Left ventricle myocardium inferior (tissue), 1 donor: ENCODE results near the gene ARL14EPL. TPM values are rescaled to one million over a fixed set of nuclear protein-coding genes. Genes with fewer than 3 reads are reported as not detected.
"Not testable (repeated sequence)": the region's sequence is repeated elsewhere in the genome, so short reads cannot be mapped to it uniquely, and the experiment has no call there.

ENCODE experiments used
- DNase-seq: peaks from one replicate; pipeline ENCODE4 v3.0.0-alpha.2; 2020
- H3K27ac ChIP-seq: fragments of 200-600 bp; replicated peaks from 2 replicates; pipeline ENCODE4 v1.8.0; 2021
- H3K27me3 ChIP-seq: fragments of 200-600 bp; 2 replicates; pipeline ENCODE4 v1.8.0; 2021; ENCODE audit warnings: low read depth
- H3K36me3 ChIP-seq: fragments of 200-600 bp; 2 replicates; pipeline ENCODE4 v1.8.0; 2021
- H3K4me1 ChIP-seq: fragments of 200-600 bp; 2 replicates; pipeline ENCODE4 v1.8.0; 2021
- H3K4me3 ChIP-seq: fragments of 200-600 bp; 2 replicates; pipeline ENCODE4 v1.8.0; 2021; ENCODE audit warnings: mild to moderate bottlenecking, moderate library complexity
- H3K9me3 ChIP-seq: fragments of 200-600 bp; replicated peaks from 2 replicates; pipeline ENCODE4 v1.8.0; 2021
- intact Hi-C: fragments of 100-400 bp; cut with micrococcal nuclease; formaldehyde crosslinking; loops from one replicate; pipeline ENCODE4 v1.11.0; 2022
- total RNA-seq: library from RNA; stranded (reverse); fragmentation: NEBNext Ultra II Directional; extraction: Animal tissue kit (Norgen Biotek cat#: 25700); gene quantifications from one replicate; pipeline ENCODE4 v1.2.1, GENCODE V29; 2021
- TF ChIP-seq, protein P1 (sequence below): fragments of 200-600 bp; IDR thresholded peaks from 2 replicates; pipeline ENCODE4 v1.8.0; 2021; ENCODE audit warnings: antibody characterized with exemption, mild to moderate bottlenecking, borderline replicate concordance
- donor health status: DM: no; HTN: yes; CAD: no; lungs with severe emphysema.

The ARL14EPL gene
- total RNA-seq, 1 donor from 2014 or later, result not detected

GRCh38 chr5:116078199-116078598 lies 45.9 kb downstream of the ARL14EPL start:
- TF ChIP-seq, protein P1, sequence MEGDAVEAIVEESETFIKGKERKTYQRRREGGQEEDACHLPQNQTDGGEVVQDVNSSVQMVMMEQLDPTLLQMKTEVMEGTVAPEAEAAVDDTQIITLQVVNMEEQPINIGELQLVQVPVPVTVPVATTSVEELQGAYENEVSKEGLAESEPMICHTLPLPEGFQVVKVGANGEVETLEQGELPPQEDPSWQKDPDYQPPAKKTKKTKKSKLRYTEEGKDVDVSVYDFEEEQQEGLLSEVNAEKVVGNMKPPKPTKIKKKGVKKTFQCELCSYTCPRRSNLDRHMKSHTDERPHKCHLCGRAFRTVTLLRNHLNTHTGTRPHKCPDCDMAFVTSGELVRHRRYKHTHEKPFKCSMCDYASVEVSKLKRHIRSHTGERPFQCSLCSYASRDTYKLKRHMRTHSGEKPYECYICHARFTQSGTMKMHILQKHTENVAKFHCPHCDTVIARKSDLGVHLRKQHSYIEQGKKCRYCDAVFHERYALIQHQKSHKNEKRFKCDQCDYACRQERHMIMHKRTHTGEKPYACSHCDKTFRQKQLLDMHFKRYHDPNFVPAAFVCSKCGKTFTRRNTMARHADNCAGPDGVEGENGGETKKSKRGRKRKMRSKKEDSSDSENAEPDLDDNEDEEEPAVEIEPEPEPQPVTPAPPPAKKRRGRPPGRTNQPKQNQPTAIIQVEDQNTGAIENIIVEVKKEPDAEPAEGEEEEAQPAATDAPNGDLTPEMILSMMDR, result no peak
- Histone ChIP-seq H3K27ac (no peak overlapping the region), H3K36me3 (peaks cover 8% of the 10 kb centered on the region), H3K4me3 (no peak overlapping the region), H3K9me3 (no peaks in the 10 kb centered on the region), H3K27me3 (no peaks in the 10 kb centered on the region), H3K4me1 (no peaks in the 10 kb centered on the region)
- intact Hi-C loops, result no loop called here
- no peak for DNase-seq

DNA sequence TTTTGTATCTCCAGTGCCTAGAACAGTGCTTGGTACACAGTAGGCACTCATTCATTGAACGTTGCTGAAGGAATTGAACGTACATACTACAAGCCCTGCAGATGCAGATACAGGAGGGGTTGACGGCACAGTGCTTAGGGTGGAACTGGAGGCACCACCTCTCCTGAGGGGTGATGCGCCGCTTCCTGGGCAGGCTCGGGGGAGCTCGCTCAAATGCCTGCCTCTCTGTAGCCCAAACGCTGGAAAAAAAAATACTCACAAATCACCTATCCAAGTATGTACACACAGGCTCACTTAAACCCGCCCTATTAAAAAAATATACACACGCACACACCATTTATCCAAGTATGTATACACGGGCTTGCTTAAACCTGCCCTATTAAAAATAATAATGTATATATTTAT lies 52.0 kb downstream of the ARL14EPL start:
- peak overlapping the region; percentile 95 for H3K27ac ChIP-seq
- no peaks in the 10 kb centered on the region for H3K9me3 ChIP-seq
- peaks cover 59% of the 10 kb centered on the region for H3K4me1 ChIP-seq
- H3K27me3 ChIP-seq, result no peaks in the 10 kb centered on the region
- peaks cover 20% of the 10 kb centered on the region for H3K36me3 ChIP-seq
- peak overlapping the region; percentile 93 for H3K4me3 ChIP-seq
- intact Hi-C loops, result no loop called here
- TF ChIP-seq, protein P1, result no peak
- no peak for DNase-seq

DNA sequence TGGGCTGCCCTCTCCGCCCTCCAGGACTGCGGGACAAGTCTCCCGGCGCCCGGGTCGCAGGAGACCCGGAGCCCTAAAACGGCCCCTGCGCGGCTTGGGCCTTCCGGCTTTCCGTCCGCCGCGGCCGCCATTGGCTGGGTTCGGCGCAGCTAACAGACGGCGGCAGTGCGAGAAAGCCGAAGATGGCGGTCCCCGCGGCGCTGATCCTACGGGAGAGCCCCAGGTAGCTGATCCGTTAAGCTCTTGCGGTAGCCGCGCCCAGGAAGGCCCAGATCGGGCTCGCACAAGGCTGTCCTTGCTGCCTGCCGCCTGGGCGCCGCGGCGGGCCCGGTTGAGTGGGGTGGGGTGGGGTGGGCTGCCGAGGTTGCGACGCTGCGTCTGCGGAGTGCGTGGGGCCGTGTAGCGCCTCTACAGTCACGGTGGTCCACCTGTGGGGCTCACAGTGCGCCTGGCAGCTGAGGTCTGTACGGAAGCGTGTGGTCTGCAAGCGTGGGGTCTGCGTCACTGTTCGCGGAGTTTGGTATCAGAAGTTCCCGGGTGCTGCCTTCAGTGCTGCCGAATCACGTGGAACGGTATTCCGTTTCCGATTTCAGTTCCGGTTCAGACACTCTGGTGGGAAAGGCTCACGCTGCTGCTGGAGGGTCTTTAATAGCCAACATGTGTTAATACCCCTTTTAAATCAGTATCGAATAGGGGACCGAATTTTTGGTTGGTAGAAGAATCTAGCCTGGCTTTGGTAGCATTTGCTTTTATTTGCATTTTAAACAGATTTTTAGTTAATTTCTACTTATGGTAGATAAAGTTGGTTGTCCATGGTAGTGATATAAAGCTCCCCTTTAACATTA lies 52.8 kb downstream of the ARL14EPL start, which contains the start of gene COMMD10:
Gene COMMD10 (plus strand): TSS at position 155 of the 845 bp plus-strand sequence.
- Histone ChIP-seq H3K9me3 (no peaks in the 10 kb centered on the region), H3K4me1 (peaks cover 67% of the 10 kb centered on the region), H3K4me3 (peak within 1 kb of the TSS; percentile 93), H3K27ac (peak within 1 kb of the TSS; percentile 95), H3K36me3 (peaks cover 20% of the 10 kb centered on the region), H3K27me3 (no peaks in the 10 kb centered on the region)
- TF ChIP-seq, protein P1, result no peak
- DNase-seq, result peak; percentile 81
- intact Hi-C loops, result no loop called here

- H3K27ac ChIP-seq, intact Hi-C loops, H3K27me3 ChIP-seq, H3K9me3 ChIP-seq, DNase-seq: not testable (repeated sequence)
- peaks cover 12% of the 10 kb centered on the region for H3K36me3 ChIP-seq
- peak overlapping the region; percentile 93 for H3K4me3 ChIP-seq
- peaks cover 73% of the 10 kb centered on the region for H3K4me1 ChIP-seq
These were observed 54.0 kb downstream of the ARL14EPL start for GRCh38 chr5:116086309-116086708.

GRCh38 chr5:116088062-116088461 lies 55.8 kb downstream of the ARL14EPL start:
- H3K4me3 ChIP-seq, result no peak overlapping the region
- peaks cover 23% of the 10 kb centered on the region for H3K36me3 ChIP-seq
- H3K27ac ChIP-seq, result no peak overlapping the region
- no peaks in the 10 kb centered on the region for H3K9me3 ChIP-seq
- TF ChIP-seq, protein P1, result no peak
- intact Hi-C loops, result no loop called here
- DNase-seq, result no peak
- no peaks in the 10 kb centered on the region for H3K27me3 ChIP-seq
- peaks cover 76% of the 10 kb centered on the region for H3K4me1 ChIP-seq

GRCh38 chr5:116090302-116090701 lies 58.0 kb downstream of the ARL14EPL start:
- TF ChIP-seq, protein P1, result no peak
- Histone ChIP-seq H3K9me3 (no peaks in the 10 kb centered on the region), H3K36me3 (peaks cover 45% of the 10 kb centered on the region), H3K4me1 (peaks cover 56% of the 10 kb centered on the region), H3K4me3 (peak overlapping the region; percentile 19), H3K27me3 (no peaks in the 10 kb centered on the region), H3K27ac (peak overlapping the region; percentile 82)
- intact Hi-C loops, result no loop called here
- DNase-seq, result no peak
